Choroid plexus epithelial cell (primary cell): ENCODE measurements around the gene TNS1.

Experiments used
- DNase-seq: peaks from one replicate; pipeline ENCODE4 v3.0.0-alpha.2; 2010; ENCODE audit warnings: low read depth
- H3K4me3 ChIP-seq: 2 replicates; pipeline ENCODE4 v1.5.1; 2011; ENCODE audit warnings: low read depth, mild to moderate bottlenecking, control low read depth, low read length, moderate library complexity
- CTCF ChIP-seq: conservative IDR thresholded peaks from 2 replicates; pipeline ENCODE4 v1.5.1; 2011; ENCODE audit warnings: low read depth, mild to moderate bottlenecking, control low read depth, inconsistent platforms, low read length, moderate library complexity

Gene TNS1

GRCh38 chr2:217970206-217970605 is 32.6 kb downstream of the TNS1 start:
- no peak overlapping the region for H3K4me3 ChIP-seq
- no peak for DNase-seq
- no peak for TF ChIP-seq CTCF

GRCh38 chr2:217969588-217969987 is 33.2 kb downstream of the TNS1 start:
- no peak for TF ChIP-seq CTCF
- no peak for DNase-seq
- H3K4me3 ChIP-seq, result no peak overlapping the region

- no peak for TF ChIP-seq CTCF
- H3K4me3 ChIP-seq, result no peak overlapping the region
- DNase-seq, result no peak
Observed at GRCh38 chr2:217968023-217968422, 34.8 kb downstream of the TNS1 start.

- peak; percentile 68 for DNase-seq
- H3K4me3 ChIP-seq, result no peak overlapping the region
- no peak for TF ChIP-seq CTCF
Observed at GRCh38 chr2:217966423-217967070, 36.2 kb downstream of the TNS1 start.

- H3K4me3 ChIP-seq, result no peak overlapping the region
- peak; percentile 41 for DNase-seq
- TF ChIP-seq CTCF, result peak; percentile 12
Observed at GRCh38 chr2:217964275-217965161, 38.3 kb downstream of the TNS1 start.

- no peak overlapping the region for H3K4me3 ChIP-seq
- DNase-seq, result no peak
- no peak for TF ChIP-seq CTCF
Observed at GRCh38 chr2:217960351-217960750, 42.4 kb downstream of the TNS1 start.
